GM10248 (cell line): ENCODE measurements around the gene TMEM117.

Source experiments
- CTCF ChIA-PET: fragments of 300-600 bp; sonication (Branson Sonifier 250); formaldehyde crosslinking; extraction: SDS; loops from one replicate; lab custom pipeline; 2021; ENCODE audit warnings: antibody characterized with exemption; lab: Yijun Ruan, JAX
- POLR2A ChIA-PET: fragments of 350-650 bp; sonication (Branson Sonifier 250); formaldehyde crosslinking; extraction: SDS; loops from one replicate; lab custom pipeline; 2020; ENCODE audit warnings: antibody characterized with exemption; lab: Yijun Ruan, JAX
- DNase-seq: peaks from one replicate; pipeline ENCODE4 v3.0.0; 2012; ENCODE audit errors: extremely low spot score
- CTCF ChIP-seq: IDR thresholded peaks from 2 replicates; pipeline ENCODE4 v1.5.1; 2012; ENCODE audit warnings: mild to moderate bottlenecking, low read depth; ENCODE audit errors: extremely low read depth, missing control alignments, control extremely low read depth

The TMEM117 gene

DNA sequence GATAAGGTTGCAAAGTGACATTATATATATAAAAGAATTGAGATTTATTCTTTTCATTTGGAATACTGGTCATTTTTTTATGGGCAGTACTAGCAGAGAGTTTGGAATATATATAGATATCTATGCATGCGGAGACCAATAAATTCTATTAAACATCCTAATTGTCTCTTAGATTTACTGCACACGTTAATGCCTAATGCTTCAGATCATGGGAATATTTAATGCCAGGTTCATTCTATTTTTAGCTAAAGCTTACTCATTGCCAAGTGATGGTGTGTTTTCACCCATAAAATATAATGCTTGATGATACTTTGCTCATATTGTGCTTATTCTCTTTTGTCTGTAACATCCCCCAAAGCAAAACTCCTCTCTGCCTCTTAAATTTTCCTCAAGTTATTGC, 264.4 kb downstream of the TMEM117 start:
- no peak for TF ChIP-seq CTCF
- no peak for DNase-seq
- CTCF ChIA-PET: no interaction called here
- POLR2A ChIA-PET: no interaction called here

- no peak for DNase-seq
- POLR2A ChIA-PET: no interaction called here
- CTCF ChIA-PET: no interaction called here
- no peak for TF ChIP-seq CTCF
Measured at GRCh38 chr12:44101475-44101874, 265.6 kb downstream of the TMEM117 start.

- ChIA-PET POLR2A (no interaction called here), CTCF (no interaction called here)
- DNase-seq: no peak
- no peak for TF ChIP-seq CTCF
Measured at GRCh38 chr12:44114906-44115305, 279.0 kb downstream of the TMEM117 start.

GRCh38 chr12:44117337-44117736, 281.5 kb downstream of the TMEM117 start:
- POLR2A ChIA-PET: no interaction called here
- no peak for DNase-seq
- no peak for TF ChIP-seq CTCF
- CTCF ChIA-PET: interaction anchor here (0.8 to 1.8 kb wide), 4 partner anchors 12 to 27 kb away, joined by 3 to 4 read pairs (median 3); no protein-coding TSS in a partner anchor

DNA sequence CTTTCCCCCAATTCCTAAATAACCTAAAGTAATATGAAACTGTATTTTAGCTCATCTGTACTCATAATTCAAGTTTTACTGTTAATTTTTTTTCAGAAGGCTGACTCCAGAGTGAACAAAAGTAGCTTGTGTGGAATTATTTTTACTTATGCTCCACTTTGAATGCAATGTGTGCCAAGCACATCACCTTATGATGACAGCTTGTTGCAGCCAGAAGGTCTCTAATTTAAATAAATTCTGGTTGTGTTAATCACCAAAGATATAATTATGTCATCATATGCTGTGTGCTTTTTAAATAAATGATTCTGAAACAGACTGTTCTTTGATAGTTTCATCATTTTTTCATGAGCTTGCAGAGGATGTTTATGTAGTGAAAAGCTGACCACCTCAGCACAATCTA, 283.1 kb downstream of the TMEM117 start:
- no peak for TF ChIP-seq CTCF
- POLR2A ChIA-PET: no interaction called here
- CTCF ChIA-PET: interaction anchor here (1.0 to 1.8 kb wide), 4 partner anchors 9 to 14 kb away, joined by 3 to 4 read pairs (median 3); no protein-coding TSS in a partner anchor

GRCh38 chr12:44126806-44127205, 290.9 kb downstream of the TMEM117 start:
- no peak for DNase-seq
- ChIA-PET CTCF (no interaction called here), POLR2A (no interaction called here)
- no peak for TF ChIP-seq CTCF

More for the DNA sequence above, 283.1 kb downstream of the TMEM117 start:
- no peak for DNase-seq
